ENCODE results near the gene OR52K2. TPM values are rescaled to one million over a fixed set of nuclear protein-coding genes. Genes with fewer than 3 reads are reported as not detected.
A peak's percentile ranks its signal among the peaks of the same experiment; 100 is the strongest.
"Not testable (repeated sequence)": the region's sequence is repeated elsewhere in the genome, so short reads cannot be mapped to it uniquely, and the experiment has no call there.

OR52K2 gene
- polyA plus RNA-seq, 6 donors from 2014 or later, result not detected

- no peak for DNase-seq
- Mint-ChIP-seq H3K4me3 (no peak overlapping the region), H3K27me3 (peaks cover 22 to 35% (median 32%) of the 10 kb centered on the region in 3 donors), H3K27ac (no peak overlapping the region), H3K36me3 (peaks cover 0 to 11% of the 10 kb centered on the region in 2 donors), H3K4me1 (peaks cover 4 to 20% (median 5%) of the 10 kb centered on the region in 3 donors), H3K9me3 (peaks cover 12 to 21% (median 14%) of the 10 kb centered on the region in 7 donors)
- no peak for ATAC-seq (ENCODE audit: low read depth in 2 of 2)
These were observed 11.1 kb downstream of the OR52K2 start for GRCh38 chr11:4460151-4460550.

GRCh38 chr11:4464216-4465159, 15.4 kb downstream of the OR52K2 start:
- Mint-ChIP-seq H3K27ac (no peak overlapping the region), H3K4me3 (no peak overlapping the region), H3K36me3 (peaks cover 0 to 11% of the 10 kb centered on the region in 2 donors), H3K27me3 (peaks cover 5 to 21% (median 17%) of the 10 kb centered on the region in 3 donors), H3K4me1 (peaks cover 0 to 17% (median 4%) of the 10 kb centered on the region in 3 donors), H3K9me3 (peaks cover 8 to 15% (median 11%) of the 10 kb centered on the region in 7 donors)
- DNase-seq, result no peak
- ATAC-seq (ENCODE audit: low read depth in 2 of 2), result no peak

GRCh38 chr11:4465407-4465806, 16.3 kb downstream of the OR52K2 start:
- no peak for ATAC-seq (ENCODE audit: low read depth in 2 of 2)
- H3K27ac Mint-ChIP-seq, result no peak overlapping the region
- no peak for DNase-seq
- H3K4me1 Mint-ChIP-seq, result peaks cover 0 to 8% (median 4%) of the 10 kb centered on the region in 3 donors
- peaks cover 10 to 22% (median 20%) of the 10 kb centered on the region in 3 donors for H3K27me3 Mint-ChIP-seq
- H3K9me3 Mint-ChIP-seq, result peaks cover 8 to 15% (median 11%) of the 10 kb centered on the region in 7 donors
- H3K4me3 Mint-ChIP-seq, result no peak overlapping the region
- peaks cover 0 to 11% of the 10 kb centered on the region in 2 donors for H3K36me3 Mint-ChIP-seq

GRCh38 chr11:4466131-4466870, 17.2 kb downstream of the OR52K2 start:
- DNase-seq (no peak), ATAC-seq (ENCODE audit: low read depth in 2 of 2) (no peak)
- Mint-ChIP-seq H3K4me3 (no peak overlapping the region), H3K36me3 (peaks cover 0 to 11% of the 10 kb centered on the region in 2 donors), H3K27ac (no peak overlapping the region), H3K4me1 (peaks cover 0 to 8% (median 4%) of the 10 kb centered on the region in 3 donors), H3K27me3 (peaks cover 9 to 31% (median 26%) of the 10 kb centered on the region in 3 donors), H3K9me3 (peaks cover 8 to 15% (median 11%) of the 10 kb centered on the region in 7 donors)

GRCh38 chr11:4466871-4467442, 17.9 kb downstream of the OR52K2 start:
- Mint-ChIP-seq H3K9me3 (peaks cover 8 to 15% (median 11%) of the 10 kb centered on the region in 7 donors), H3K27ac (no peak overlapping the region), H3K36me3 (peaks cover 0 to 11% of the 10 kb centered on the region in 2 donors), H3K27me3 (peaks cover 5 to 28% (median 28%) of the 10 kb centered on the region in 3 donors), H3K4me3 (no peak overlapping the region), H3K4me1 (peaks cover 0 to 8% (median 4%) of the 10 kb centered on the region in 3 donors)
- DNase-seq (no peak), ATAC-seq (ENCODE audit: low read depth in 2 of 2) (no peak)

GRCh38 chr11:4467811-4468606, 18.9 kb downstream of the OR52K2 start:
- no peak overlapping the region for H3K27ac Mint-ChIP-seq
- peaks cover 5 to 23% (median 17%) of the 10 kb centered on the region in 3 donors for H3K27me3 Mint-ChIP-seq
- ATAC-seq (ENCODE audit: low read depth in 2 of 2) (no peak), DNase-seq (no peak)
- H3K4me3 Mint-ChIP-seq, result no peak overlapping the region
- peaks cover 5 to 15% (median 11%) of the 10 kb centered on the region in 7 donors for H3K9me3 Mint-ChIP-seq
- peaks cover 0 to 11% of the 10 kb centered on the region in 2 donors for H3K36me3 Mint-ChIP-seq
- H3K4me1 Mint-ChIP-seq, result peaks cover 0 to 8% (median 4%) of the 10 kb centered on the region in 3 donors

GRCh38 chr11:4479644-4480043, 30.5 kb downstream of the OR52K2 start:
- Mint-ChIP-seq H3K36me3 (peaks cover 0 to 5% of the 10 kb centered on the region in 2 donors), H3K9me3 (no peaks in the 10 kb centered on the region), H3K27ac (no peak overlapping the region), H3K4me1 (no peaks in the 10 kb centered on the region), H3K27me3 (peaks cover 4 to 15% (median 13%) of the 10 kb centered on the region in 3 donors), H3K4me3 (no peak overlapping the region)
- DNase-seq, result no peak
- ATAC-seq (ENCODE audit: low read depth in 2 of 2), result no peak

- Mint-ChIP-seq H3K27ac (peak overlapping the region in 1 of 6 donors; percentile 12), H3K36me3 (no peaks in the 10 kb centered on the region), H3K9me3 (no peaks in the 10 kb centered on the region), H3K4me1 (no peaks in the 10 kb centered on the region), H3K27me3 (peaks cover 4 to 13% (median 10%) of the 10 kb centered on the region in 3 donors), H3K4me3 (no peak overlapping the region)
- ATAC-seq (ENCODE audit: low read depth in 2 of 2) (no peak), DNase-seq (no peak)
These were observed 31.6 kb downstream of the OR52K2 start for GRCh38 chr11:4480577-4481239.

GRCh38 chr11:4481240-4481582, 32.1 kb downstream of the OR52K2 start:
- Mint-ChIP-seq H3K9me3 (no peaks in the 10 kb centered on the region), H3K4me1 (no peaks in the 10 kb centered on the region), H3K27ac (peak overlapping the region in 1 of 6 donors; percentile 12), H3K27me3 (peaks cover 4 to 13% (median 10%) of the 10 kb centered on the region in 3 donors), H3K4me3 (no peak overlapping the region), H3K36me3 (no peaks in the 10 kb centered on the region)
- no peak for DNase-seq
- no peak for ATAC-seq (ENCODE audit: low read depth in 2 of 2)

- H3K27me3 Mint-ChIP-seq, result peaks cover 3 to 7% (median 6%) of the 10 kb centered on the region in 3 donors
- no peaks in the 10 kb centered on the region for H3K36me3 Mint-ChIP-seq
- H3K4me1 Mint-ChIP-seq, result no peaks in the 10 kb centered on the region
- peak within 1 kb of the TSS in 1 of 6 donors; percentile 2 for H3K27ac Mint-ChIP-seq
- H3K9me3 Mint-ChIP-seq, result no peaks in the 10 kb centered on the region
- H3K4me3 Mint-ChIP-seq, result no peak within 1 kb of the TSS
- DNase-seq (no peak), ATAC-seq (ENCODE audit: low read depth in 2 of 2) (no peak)
These were observed 33.4 kb downstream of the OR52K2 start, which contains the start of gene OR52K1 for GRCh38 chr11:4482445-4482844. TSS of gene OR52K1 (plus strand) at chr11:4482646. CDS start at chr11:4488901, 6,255 bp downstream.

GRCh38 chr11:4484310-4484709, 35.2 kb downstream of the OR52K2 start:
- H3K4me3 Mint-ChIP-seq, result no peak overlapping the region
- no peak for ATAC-seq (ENCODE audit: low read depth in 2 of 2)

GRCh38 chr11:4491405-4491804, 42.3 kb downstream of the OR52K2 start:
- ATAC-seq (ENCODE audit: low read depth in 2 of 2); H3K36me3 Mint-ChIP-seq; H3K4me3 Mint-ChIP-seq; H3K27ac Mint-ChIP-seq; DNase-seq; H3K4me1 Mint-ChIP-seq: not testable (repeated sequence)
- peaks cover 14 to 15% (median 14%) of the 10 kb centered on the region in 3 donors for H3K27me3 Mint-ChIP-seq
- peaks cover 0 to 16% (median 3%) of the 10 kb centered on the region in 7 donors for H3K9me3 Mint-ChIP-seq

More at GRCh38 chr11:4484310-4484709, 35.2 kb downstream of the OR52K2 start:
- no peaks in the 10 kb centered on the region for H3K4me1 Mint-ChIP-seq
- H3K27me3 Mint-ChIP-seq, result peaks cover 6 to 14% (median 6%) of the 10 kb centered on the region in 3 donors
- no peaks in the 10 kb centered on the region for H3K36me3 Mint-ChIP-seq
- no peaks in the 10 kb centered on the region for H3K9me3 Mint-ChIP-seq
- no peak overlapping the region for H3K27ac Mint-ChIP-seq
- no peak for DNase-seq

All from naive B cell (primary cell).